CD8-positive, alpha-beta memory T cell (primary cell): Measurements from ENCODE around the gene TMEM87B. TPM values are rescaled to one million over a fixed set of nuclear protein-coding genes. Genes with fewer than 3 reads are reported as not detected.
"Not testable (repeated sequence)": the region's sequence is repeated elsewhere in the genome, so short reads cannot be mapped to it uniquely, and the experiment has no call there.

Source experiments
- CTCF ChIA-PET: fragments of 350-600 bp; sonication (Branson Sonifier 250); formaldehyde crosslinking; loops from one replicate; lab custom pipeline; 2021; ENCODE audit warnings: antibody characterized with exemption; lab: Charles Lee
- POLR2A ChIA-PET: fragments of 350-600 bp; sonication (Branson Sonifier 250); formaldehyde crosslinking; loops from one replicate; lab custom pipeline; 2021; ENCODE audit warnings: antibody characterized with exemption; lab: Charles Lee
- DNase-seq, 5 donors: peaks; one replicate each; pipeline versions ENCODE4 v3.0.0 to v3.0.0-alpha.2; 2020 to 2022; ENCODE audit warnings: mixed read lengths in 1 of 5
- H3K27ac ChIP-seq: one replicate; pipeline ENCODE4 v1.7.0; 2013; ENCODE audit warnings: low read depth, mild to moderate bottlenecking, low read length, moderate library complexity
- H3K27me3 ChIP-seq: 2 replicates; pipeline ENCODE4 v1.7.0; 2013; ENCODE audit warnings: low read length, mild to moderate bottlenecking; ENCODE audit not compliant: insufficient read depth, poor library complexity, severe bottlenecking
- H3K36me3 ChIP-seq: 2 replicates; pipeline ENCODE4 v1.7.0; 2013; ENCODE audit warnings: mild to moderate bottlenecking, low read length, moderate library complexity; ENCODE audit not compliant: insufficient read depth
- H3K4me1 ChIP-seq: 2 replicates; pipeline ENCODE4 v1.7.0; 2013; ENCODE audit warnings: mild to moderate bottlenecking, low read length, moderate library complexity; ENCODE audit not compliant: insufficient read depth
- H3K4me3 ChIP-seq: 2 replicates; pipeline ENCODE4 v1.7.0; 2013; ENCODE audit warnings: mild to moderate bottlenecking, low read length
- H3K9me3 ChIP-seq: 2 replicates; pipeline ENCODE4 v1.7.0; 2013; ENCODE audit warnings: mild to moderate bottlenecking, low read length
- H3K27ac Mint-ChIP-seq, 8 donors: one replicate each; pipeline ENCODE4 v1.8.0; 2020 to 2021; ENCODE audit warnings: mixed read lengths in 8 of 8, mild to moderate bottlenecking in 6 of 8, inconsistent platforms in 3 of 8, moderate library complexity in 3 of 8
- H3K27me3 Mint-ChIP-seq, 2 donors: one replicate each; pipeline ENCODE4 v1.8.0; 2020 to 2021; ENCODE audit warnings: mixed read lengths in 2 of 2, mild to moderate bottlenecking in 1 of 2, moderate library complexity in 1 of 2
- H3K36me3 Mint-ChIP-seq, 3 donors: one replicate each; pipeline ENCODE4 v1.8.0; 2020 to 2021; ENCODE audit warnings: mixed read lengths in 3 of 3, inconsistent platforms in 1 of 3, mild to moderate bottlenecking in 1 of 3
- H3K4me1 Mint-ChIP-seq, 3 donors: one replicate each; pipeline ENCODE4 v1.8.0; 2020 to 2021; ENCODE audit warnings: mixed read lengths in 3 of 3, inconsistent platforms in 1 of 3, mild to moderate bottlenecking in 1 of 3
- H3K4me3 Mint-ChIP-seq, 7 donors: one replicate each; pipeline ENCODE4 v1.8.0; 2020 to 2021; ENCODE audit warnings: mixed read lengths in 7 of 7, mild to moderate bottlenecking in 6 of 7, moderate library complexity in 4 of 7, inconsistent platforms in 2 of 7
- H3K9me3 Mint-ChIP-seq, 5 donors: one replicate each; pipeline ENCODE4 v1.8.0; 2020 to 2022; ENCODE audit warnings: mixed read lengths in 5 of 5, mild to moderate bottlenecking in 3 of 5, moderate library complexity in 2 of 5, inconsistent platforms in 1 of 5
- polyA plus RNA-seq: library from polyadenylated mRNA; unstranded; fragments of 300-500 nt; fragmentation: Illumina TruSeq; gene quantifications from one replicate; pipeline ENCODE4 v1.2.3, GENCODE V29; 2021
- total RNA-seq, 2 experiments: library from RNA; stranded (reverse); gene quantifications; one replicate each; pipeline ENCODE4 v1.2.3, GENCODE V29; 2021

The TMEM87B gene
- total and polyA plus RNA-seq, 3 experiments from 2014 or later, result 12.9 to 17.3 (median 16.8) TPM

- POLR2A ChIA-PET, result no interaction called here
- no peak within 1 kb of the TSS for H3K27ac Mint-ChIP-seq
- Histone ChIP-seq H3K27me3 (peaks cover 4% of the 10 kb centered on the region), H3K9me3 (no peaks in the 10 kb centered on the region), H3K4me3 (peak within 1 kb of the TSS; percentile 55), H3K27ac (no peak within 1 kb of the TSS), H3K36me3 (no peaks in the 10 kb centered on the region), H3K4me1 (no peaks in the 10 kb centered on the region)
- peaks cover 0 to 11% (median 1%) of the 10 kb centered on the region in 3 donors for H3K4me1 Mint-ChIP-seq
- H3K4me3 Mint-ChIP-seq, result peak within 1 kb of the TSS in 5 of 7 donors; percentile 41 to 70 (median 54)
- H3K9me3 Mint-ChIP-seq, result peaks cover 0 to 3% (median under 1%) of the 10 kb centered on the region in 5 donors
- CTCF ChIA-PET, result no interaction called here
- peaks cover 0 to 17% (median 5%) of the 10 kb centered on the region in 3 donors for H3K36me3 Mint-ChIP-seq
- H3K27me3 Mint-ChIP-seq, result peaks cover 28 to 35% of the 10 kb centered on the region in 2 donors
- no peak for DNase-seq
Measured at GRCh38 chr2:112138159-112139032, 83.3 kb downstream of the TMEM87B start, which contains the start of gene FBLN7. Gene FBLN7 (plus strand): TSS chr2:112138385. CDS start chr2:112138656, 271 bp downstream.

- H3K27ac Mint-ChIP-seq, H3K36me3 ChIP-seq, H3K4me3 Mint-ChIP-seq, POLR2A ChIA-PET, H3K9me3 Mint-ChIP-seq, H3K27ac ChIP-seq, H3K9me3 ChIP-seq, CTCF ChIA-PET, H3K36me3 Mint-ChIP-seq, DNase-seq, H3K4me1 ChIP-seq, H3K27me3 ChIP-seq, H3K4me3 ChIP-seq: not testable (repeated sequence)
- H3K4me1 Mint-ChIP-seq, result peaks cover 0 to 11% (median 1%) of the 10 kb centered on the region in 3 donors
- peaks cover 28 to 35% of the 10 kb centered on the region in 2 donors for H3K27me3 Mint-ChIP-seq
Measured at GRCh38 chr2:112139033-112139614, 84.1 kb downstream of the TMEM87B start.

GRCh38 chr2:112139661-112140204 lies 84.7 kb downstream of the TMEM87B start:
- H3K9me3 ChIP-seq, H3K4me3 ChIP-seq, H3K36me3 Mint-ChIP-seq, DNase-seq, H3K4me1 ChIP-seq, H3K36me3 ChIP-seq, H3K27me3 ChIP-seq, CTCF ChIA-PET, H3K4me3 Mint-ChIP-seq, POLR2A ChIA-PET, H3K27ac ChIP-seq, H3K9me3 Mint-ChIP-seq, H3K27ac Mint-ChIP-seq: not testable (repeated sequence)
- peaks cover 0 to 11% (median 1%) of the 10 kb centered on the region in 3 donors for H3K4me1 Mint-ChIP-seq
- H3K27me3 Mint-ChIP-seq, result peaks cover 28 to 35% of the 10 kb centered on the region in 2 donors

- Histone ChIP-seq H3K9me3 (no peaks in the 10 kb centered on the region), H3K27ac (no peak overlapping the region), H3K4me1 (no peaks in the 10 kb centered on the region), H3K27me3 (peaks cover 4% of the 10 kb centered on the region), H3K4me3 (no peak overlapping the region), H3K36me3 (no peaks in the 10 kb centered on the region)
- H3K9me3 Mint-ChIP-seq, result peaks cover 0 to 2% (median 0%) of the 10 kb centered on the region in 5 donors
- POLR2A ChIA-PET, result no interaction called here
- H3K27me3 Mint-ChIP-seq, result peaks cover 28 to 35% of the 10 kb centered on the region in 2 donors
- H3K36me3 Mint-ChIP-seq, result peaks cover 0 to 9% (median 0%) of the 10 kb centered on the region in 3 donors
- peaks cover 0 to 11% (median 1%) of the 10 kb centered on the region in 3 donors for H3K4me1 Mint-ChIP-seq
- H3K4me3 Mint-ChIP-seq, result peak overlapping the region in 1 of 7 donors; percentile 8
- no peak overlapping the region for H3K27ac Mint-ChIP-seq
- DNase-seq, result no peak
- CTCF ChIA-PET, result no interaction called here
Measured at GRCh38 chr2:112140205-112140802, 85.2 kb downstream of the TMEM87B start.

GRCh38 chr2:112140899-112141625 lies 86.0 kb downstream of the TMEM87B start:
- no peak overlapping the region for H3K4me3 ChIP-seq
- no peaks in the 10 kb centered on the region for H3K36me3 ChIP-seq
- peaks cover 0 to 2% (median 0%) of the 10 kb centered on the region in 5 donors for H3K9me3 Mint-ChIP-seq
- H3K4me3 Mint-ChIP-seq, result no peak overlapping the region
- no peak overlapping the region for H3K27ac ChIP-seq
- DNase-seq, result no peak
- H3K9me3 ChIP-seq, result no peaks in the 10 kb centered on the region
- H3K27me3 ChIP-seq, result peaks cover 4% of the 10 kb centered on the region
- H3K27me3 Mint-ChIP-seq, result peaks cover 23 to 33% of the 10 kb centered on the region in 2 donors
- POLR2A ChIA-PET, result no interaction called here
- H3K4me1 Mint-ChIP-seq, result peaks cover 0 to 11% (median 1%) of the 10 kb centered on the region in 3 donors
- no peaks in the 10 kb centered on the region for H3K4me1 ChIP-seq
- no peak overlapping the region for H3K27ac Mint-ChIP-seq
- H3K36me3 Mint-ChIP-seq, result peaks cover 0 to 8% (median 0%) of the 10 kb centered on the region in 3 donors
- CTCF ChIA-PET, result no interaction called here

- ChIA-PET CTCF (no interaction called here), POLR2A (no interaction called here)
- H3K4me3 ChIP-seq, result no peak overlapping the region
- H3K27ac Mint-ChIP-seq, result no peak overlapping the region
- DNase-seq, result no peak
- H3K4me3 Mint-ChIP-seq, result no peak overlapping the region
- no peaks in the 10 kb centered on the region for H3K9me3 ChIP-seq
- H3K4me1 Mint-ChIP-seq, result peaks cover 0 to 11% (median 1%) of the 10 kb centered on the region in 3 donors
- H3K27ac ChIP-seq, result no peak overlapping the region
- peaks cover 19 to 30% of the 10 kb centered on the region in 2 donors for H3K27me3 Mint-ChIP-seq
- peaks cover 0 to 4% (median 0%) of the 10 kb centered on the region in 3 donors for H3K36me3 Mint-ChIP-seq
- H3K36me3 ChIP-seq, result no peaks in the 10 kb centered on the region
- H3K27me3 ChIP-seq, result peaks cover 4% of the 10 kb centered on the region
- no peaks in the 10 kb centered on the region for H3K9me3 Mint-ChIP-seq
- no peaks in the 10 kb centered on the region for H3K4me1 ChIP-seq
Measured at GRCh38 chr2:112141626-112142007, 86.5 kb downstream of the TMEM87B start.

GRCh38 chr2:112142525-112143078 lies 87.5 kb downstream of the TMEM87B start:
- Mint-ChIP-seq H3K9me3 (no peaks in the 10 kb centered on the region), H3K27ac (peak overlapping the region in 1 of 8 donors; percentile 63), H3K4me1 (peaks cover 0 to 9% (median 1%) of the 10 kb centered on the region in 3 donors), H3K36me3 (peaks cover 0 to 2% (median 0%) of the 10 kb centered on the region in 3 donors), H3K4me3 (no peak overlapping the region), H3K27me3 (peaks cover 15 to 35% of the 10 kb centered on the region in 2 donors)
- CTCF ChIA-PET, result no interaction called here
- Histone ChIP-seq H3K27me3 (peaks cover 4% of the 10 kb centered on the region), H3K9me3 (no peaks in the 10 kb centered on the region), H3K4me1 (no peaks in the 10 kb centered on the region), H3K36me3 (no peaks in the 10 kb centered on the region), H3K4me3 (no peak overlapping the region), H3K27ac (no peak overlapping the region)
- POLR2A ChIA-PET, result no interaction called here
- no peak for DNase-seq
